K562 (cell line): ENCODE results near the gene MTFMT. TPM values are rescaled to one million over a fixed set of nuclear protein-coding genes. Genes with fewer than 3 reads are reported as not detected.

Experiments
- CHD4 ChIP-seq: fragments of 200-600 bp; sonication (generic); IDR thresholded peaks from 3 replicates; pipeline ENCODE4 v1.6.1; 2012; ENCODE audit warnings: low read depth, mild to moderate bottlenecking, mixed read lengths, low read length, inconsistent platforms; ENCODE audit not compliant: insufficient read depth, insufficient replicate concordance, poor library complexity, severe bottlenecking
- GABPB1 ChIP-seq: sonication (generic); formaldehyde crosslinking; IDR thresholded peaks from 2 replicates; pipeline ENCODE4 v1.8.0; 2022; ENCODE audit warnings: mild to moderate bottlenecking, missing genetic modification reagents
- ILK ChIP-seq: fragments of 450-650 bp; IDR thresholded peaks from 2 replicates; pipeline ENCODE4 v1.6.1; 2016; ENCODE audit warnings: missing genetic modification characterization, low read depth, mild to moderate bottlenecking, missing compliant biosample characterization, moderate library complexity, borderline replicate concordance
- MCM2 ChIP-seq: fragments of 450-650 bp; IDR thresholded peaks from 2 replicates; pipeline ENCODE4 v1.6.1; 2017; ENCODE audit warnings: low read depth, mild to moderate bottlenecking
- NEUROD1 ChIP-seq: fragments of 150-350 bp; IDR thresholded peaks from 2 replicates; pipeline ENCODE4 v1.6.1; 2014; ENCODE audit warnings: borderline replicate concordance, low read length, low read depth; ENCODE audit not compliant: partially characterized antibody
- RB1 ChIP-seq: fragments of 450-650 bp; IDR thresholded peaks from 2 replicates; pipeline ENCODE4 v1.6.1; 2017; ENCODE audit warnings: low read depth, mild to moderate bottlenecking
- RCOR1 ChIP-seq, 2 experiments: IDR thresholded peaks; 2 replicates each; pipeline ENCODE4 v1.6.1; 2012; ENCODE audit warnings: low read depth in 2 of 2, low read length in 2 of 2, borderline replicate concordance in 1 of 2, improper control_type of control experiment in 1 of 2
- SRF ChIP-seq, 2 experiments: fragments of 250-450, 450-650 bp in 1 of 2; sonication (Bioruptor Pico) in 1 of 2; sonication (generic) in 1 of 2; formaldehyde crosslinking; IDR thresholded peaks; 2 replicates each; pipeline versions ENCODE4 v1.5.0 to v1.5.1; 2020 to 2022; ENCODE audit warnings: mild to moderate bottlenecking in 1 of 2, missing genetic modification reagents in 1 of 2
- TEAD4 ChIP-seq, 2 experiments: sonication (generic) in 1 of 2; formaldehyde crosslinking in 1 of 2; IDR thresholded peaks; 2 replicates each; pipeline versions ENCODE4 v1.6.1 to v1.8.0; 2012 to 2022; ENCODE audit warnings: borderline replicate concordance in 1 of 2, inconsistent platforms in 1 of 2, low read length in 1 of 2, mild to moderate bottlenecking in 1 of 2, missing genetic modification reagents in 1 of 2
- XRCC3 ChIP-seq: fragments of 450-650 bp; IDR thresholded peaks from 2 replicates; pipeline ENCODE4 v1.6.1; 2017; ENCODE audit warnings: mild to moderate bottlenecking, moderate library complexity
- ZNF146 ChIP-seq: IDR thresholded peaks from one replicate; pipeline ENCODE4 v1.6.1; 2018; ENCODE audit warnings: missing compliant biosample characterization; ENCODE audit not compliant: unreplicated experiment
- polyA plus RNA-seq, 8 experiments: library from polyadenylated mRNA; depleted of rRNA in 4 of 8; stranded (reverse) in 5 of 8; unstranded in 3 of 8; fragments of >200 nt; fragmentation: Nextera tagmentation in 2 of 8; fragmentation: Illumina TruSeq in 1 of 8; extraction: Ambion mirVana in 2 of 8; extraction: Trizol in 1 of 8; gene quantifications; 2 replicates each; pipeline versions ENCODE4 v1.2.1 to v1.2.3, GENCODE V29; 2011 to 2014; ENCODE audit warnings: inconsistent platforms in 1 of 8, missing spikeins in 1 of 8
- total RNA-seq, 7 experiments: library from RNA; depleted of rRNA in 6 of 7; stranded (reverse); fragments of >200 nt in 6 of 7; fragmentation: Illumina TruSeq in 2 of 7; extraction: Trizol in 2 of 7; gene quantifications; 2 replicates each; pipeline versions ENCODE4 v1.2.1 to v1.2.3, GENCODE V29; 2011 to 2021; ENCODE audit warnings: low replicate concordance in 1 of 7
- TF ChIP-seq, protein P1 (sequence below): IDR thresholded peaks from 2 replicates; pipeline ENCODE4 v1.6.1; 2012; ENCODE audit warnings: low read depth, low read length, improper control_type of control experiment, borderline replicate concordance
- TF ChIP-seq, protein P2 (sequence below): fragments of 450-650 bp; conservative IDR thresholded peaks from 2 replicates; pipeline ENCODE4 v1.6.1; 2016; ENCODE audit warnings: missing genetic modification characterization, low read depth, mild to moderate bottlenecking, missing compliant biosample characterization, moderate library complexity
- TF ChIP-seq, protein P3 (sequence below): IDR thresholded peaks from 3 replicates; pipeline ENCODE4 v1.6.1; 2011; ENCODE audit warnings: borderline replicate concordance, mild to moderate bottlenecking, moderate library complexity; ENCODE audit not compliant: insufficient read length; ENCODE audit errors: extremely low read depth
- TF ChIP-seq, protein P4 (sequence below): fragments of 250-450 bp; sonication (Bioruptor Pico); IDR thresholded peaks from 2 replicates; pipeline ENCODE4 v1.8.0; 2022; ENCODE audit warnings: inconsistent platforms
- TF ChIP-seq, protein P5 (sequence below): fragments of 250-450 bp; sonication (Bioruptor Pico); IDR thresholded peaks from 2 replicates; pipeline ENCODE4 v1.5.0; 2021

MTFMT gene
- total and polyA plus RNA-seq, 9 of the 15 experiments (the other 6 are each of a cell fraction or from before 2014, with no cell fraction given), result 1.4 to 31.1 (median 16.2) TPM

DNA sequence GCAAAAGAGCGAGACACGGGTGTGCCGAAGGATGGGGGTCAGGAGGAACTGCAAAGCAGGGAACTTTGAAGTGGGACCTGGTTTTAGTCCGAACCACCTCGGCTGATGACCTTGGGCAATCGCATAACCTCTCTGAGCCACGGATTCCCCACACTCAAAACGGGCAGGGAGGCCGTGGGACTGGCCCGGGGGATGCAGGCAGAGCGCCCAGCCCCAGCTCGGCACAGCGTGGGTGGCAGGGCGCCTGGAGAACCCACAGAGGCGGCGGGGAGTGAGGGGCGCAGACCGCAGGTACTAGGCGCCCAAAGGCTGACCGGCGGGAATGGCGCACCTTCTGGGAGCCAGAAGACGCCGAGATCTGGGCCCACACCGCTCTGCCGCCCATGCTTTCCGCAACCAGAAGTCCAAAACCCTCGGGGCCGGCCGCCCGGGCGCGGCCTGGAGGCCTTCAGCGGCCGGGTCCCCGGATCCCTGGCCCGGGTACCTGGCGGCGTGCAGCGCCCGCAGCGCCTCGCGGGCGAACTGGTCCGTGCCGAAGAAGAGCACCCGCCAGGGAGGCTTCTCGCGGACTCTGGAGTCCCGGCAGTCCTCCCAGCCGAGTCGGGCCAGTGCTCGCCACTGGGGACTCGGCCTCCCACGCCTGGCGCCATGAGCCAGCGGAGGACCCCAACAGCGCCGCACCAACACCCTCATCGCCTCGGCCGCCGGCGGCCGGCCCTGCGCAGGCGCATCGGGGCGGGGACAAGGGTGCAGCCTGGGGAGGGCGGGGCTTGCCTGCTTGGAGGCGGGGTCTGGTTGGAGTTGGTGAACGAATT, at the start of gene MTFMT (continued):
- TF ChIP-seq, protein P1, sequence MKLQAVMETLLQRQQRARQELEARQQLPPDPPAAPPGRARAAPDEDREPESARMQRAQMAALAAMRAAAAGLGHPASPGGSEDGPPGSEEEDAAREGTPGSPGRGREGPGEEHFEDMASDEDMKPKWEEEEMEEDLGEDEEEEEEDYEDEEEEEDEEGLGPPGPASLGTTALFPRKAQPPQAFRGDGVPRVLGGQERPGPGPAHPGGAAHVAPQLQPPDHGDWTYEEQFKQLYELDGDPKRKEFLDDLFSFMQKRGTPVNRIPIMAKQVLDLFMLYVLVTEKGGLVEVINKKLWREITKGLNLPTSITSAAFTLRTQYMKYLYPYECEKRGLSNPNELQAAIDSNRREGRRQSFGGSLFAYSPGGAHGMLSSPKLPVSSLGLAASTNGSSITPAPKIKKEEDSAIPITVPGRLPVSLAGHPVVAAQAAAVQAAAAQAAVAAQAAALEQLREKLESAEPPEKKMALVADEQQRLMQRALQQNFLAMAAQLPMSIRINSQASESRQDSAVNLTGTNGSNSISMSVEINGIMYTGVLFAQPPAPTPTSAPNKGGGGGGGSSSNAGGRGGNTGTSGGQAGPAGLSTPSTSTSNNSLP, result no peak
- TF ChIP-seq SRF (CRISPR knock-in tag; IDR thresholded peaks at IDR 0.05) (no peak), TEAD4 (IDR thresholded peaks at IDR 0.05; ENCODE audit: low read length) (peak; percentile 8; the same call in 1 of the 2 replicates), TEAD4 (CRISPR knock-in tag; IDR thresholded peaks at IDR 0.05; ENCODE audit: borderline replicate concordance) (no peak), MCM2 (no peak), CHD4 (no peak), NEUROD1 (no peak), ZNF146 (CRISPR knock-in tag) (no peak), GABPB1 (peak; percentile 64), ILK (tag) (no peak), RB1 (peak; percentile 82), RCOR1 (IDR thresholded peaks at IDR 0.05; ENCODE audit: borderline replicate concordance in 1 of 2, low read depth in 2 of 2, low read length in 2 of 2) (no peak), XRCC3 (no peak)
- TF ChIP-seq, protein P2, sequence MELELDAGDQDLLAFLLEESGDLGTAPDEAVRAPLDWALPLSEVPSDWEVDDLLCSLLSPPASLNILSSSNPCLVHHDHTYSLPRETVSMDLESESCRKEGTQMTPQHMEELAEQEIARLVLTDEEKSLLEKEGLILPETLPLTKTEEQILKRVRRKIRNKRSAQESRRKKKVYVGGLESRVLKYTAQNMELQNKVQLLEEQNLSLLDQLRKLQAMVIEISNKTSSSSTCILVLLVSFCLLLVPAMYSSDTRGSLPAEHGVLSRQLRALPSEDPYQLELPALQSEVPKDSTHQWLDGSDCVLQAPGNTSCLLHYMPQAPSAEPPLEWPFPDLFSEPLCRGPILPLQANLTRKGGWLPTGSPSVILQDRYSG, result no peak
- TF ChIP-seq, protein P3, sequence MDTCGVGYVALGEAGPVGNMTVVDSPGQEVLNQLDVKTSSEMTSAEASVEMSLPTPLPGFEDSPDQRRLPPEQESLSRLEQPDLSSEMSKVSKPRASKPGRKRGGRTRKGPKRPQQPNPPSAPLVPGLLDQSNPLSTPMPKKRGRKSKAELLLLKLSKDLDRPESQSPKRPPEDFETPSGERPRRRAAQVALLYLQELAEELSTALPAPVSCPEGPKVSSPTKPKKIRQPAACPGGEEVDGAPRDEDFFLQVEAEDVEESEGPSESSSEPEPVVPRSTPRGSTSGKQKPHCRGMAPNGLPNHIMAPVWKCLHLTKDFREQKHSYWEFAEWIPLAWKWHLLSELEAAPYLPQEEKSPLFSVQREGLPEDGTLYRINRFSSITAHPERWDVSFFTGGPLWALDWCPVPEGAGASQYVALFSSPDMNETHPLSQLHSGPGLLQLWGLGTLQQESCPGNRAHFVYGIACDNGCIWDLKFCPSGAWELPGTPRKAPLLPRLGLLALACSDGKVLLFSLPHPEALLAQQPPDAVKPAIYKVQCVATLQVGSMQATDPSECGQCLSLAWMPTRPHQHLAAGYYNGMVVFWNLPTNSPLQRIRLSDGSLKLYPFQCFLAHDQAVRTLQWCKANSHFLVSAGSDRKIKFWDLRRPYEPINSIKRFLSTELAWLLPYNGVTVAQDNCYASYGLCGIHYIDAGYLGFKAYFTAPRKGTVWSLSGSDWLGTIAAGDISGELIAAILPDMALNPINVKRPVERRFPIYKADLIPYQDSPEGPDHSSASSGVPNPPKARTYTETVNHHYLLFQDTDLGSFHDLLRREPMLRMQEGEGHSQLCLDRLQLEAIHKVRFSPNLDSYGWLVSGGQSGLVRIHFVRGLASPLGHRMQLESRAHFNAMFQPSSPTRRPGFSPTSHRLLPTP, result no peak
- TF ChIP-seq, protein P4, sequence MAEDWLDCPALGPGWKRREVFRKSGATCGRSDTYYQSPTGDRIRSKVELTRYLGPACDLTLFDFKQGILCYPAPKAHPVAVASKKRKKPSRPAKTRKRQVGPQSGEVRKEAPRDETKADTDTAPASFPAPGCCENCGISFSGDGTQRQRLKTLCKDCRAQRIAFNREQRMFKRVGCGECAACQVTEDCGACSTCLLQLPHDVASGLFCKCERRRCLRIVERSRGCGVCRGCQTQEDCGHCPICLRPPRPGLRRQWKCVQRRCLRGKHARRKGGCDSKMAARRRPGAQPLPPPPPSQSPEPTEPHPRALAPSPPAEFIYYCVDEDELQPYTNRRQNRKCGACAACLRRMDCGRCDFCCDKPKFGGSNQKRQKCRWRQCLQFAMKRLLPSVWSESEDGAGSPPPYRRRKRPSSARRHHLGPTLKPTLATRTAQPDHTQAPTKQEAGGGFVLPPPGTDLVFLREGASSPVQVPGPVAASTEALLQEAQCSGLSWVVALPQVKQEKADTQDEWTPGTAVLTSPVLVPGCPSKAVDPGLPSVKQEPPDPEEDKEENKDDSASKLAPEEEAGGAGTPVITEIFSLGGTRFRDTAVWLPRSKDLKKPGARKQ, result no peak
- TF ChIP-seq, protein P5, sequence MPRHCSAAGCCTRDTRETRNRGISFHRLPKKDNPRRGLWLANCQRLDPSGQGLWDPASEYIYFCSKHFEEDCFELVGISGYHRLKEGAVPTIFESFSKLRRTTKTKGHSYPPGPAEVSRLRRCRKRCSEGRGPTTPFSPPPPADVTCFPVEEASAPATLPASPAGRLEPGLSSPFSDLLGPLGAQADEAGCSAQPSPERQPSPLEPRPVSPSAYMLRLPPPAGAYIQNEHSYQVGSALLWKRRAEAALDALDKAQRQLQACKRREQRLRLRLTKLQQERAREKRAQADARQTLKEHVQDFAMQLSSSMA (CRISPR knock-in tag), result no peak
